ENCODE results near the gene IRF2BPL.

Gene IRF2BPL

DNA sequence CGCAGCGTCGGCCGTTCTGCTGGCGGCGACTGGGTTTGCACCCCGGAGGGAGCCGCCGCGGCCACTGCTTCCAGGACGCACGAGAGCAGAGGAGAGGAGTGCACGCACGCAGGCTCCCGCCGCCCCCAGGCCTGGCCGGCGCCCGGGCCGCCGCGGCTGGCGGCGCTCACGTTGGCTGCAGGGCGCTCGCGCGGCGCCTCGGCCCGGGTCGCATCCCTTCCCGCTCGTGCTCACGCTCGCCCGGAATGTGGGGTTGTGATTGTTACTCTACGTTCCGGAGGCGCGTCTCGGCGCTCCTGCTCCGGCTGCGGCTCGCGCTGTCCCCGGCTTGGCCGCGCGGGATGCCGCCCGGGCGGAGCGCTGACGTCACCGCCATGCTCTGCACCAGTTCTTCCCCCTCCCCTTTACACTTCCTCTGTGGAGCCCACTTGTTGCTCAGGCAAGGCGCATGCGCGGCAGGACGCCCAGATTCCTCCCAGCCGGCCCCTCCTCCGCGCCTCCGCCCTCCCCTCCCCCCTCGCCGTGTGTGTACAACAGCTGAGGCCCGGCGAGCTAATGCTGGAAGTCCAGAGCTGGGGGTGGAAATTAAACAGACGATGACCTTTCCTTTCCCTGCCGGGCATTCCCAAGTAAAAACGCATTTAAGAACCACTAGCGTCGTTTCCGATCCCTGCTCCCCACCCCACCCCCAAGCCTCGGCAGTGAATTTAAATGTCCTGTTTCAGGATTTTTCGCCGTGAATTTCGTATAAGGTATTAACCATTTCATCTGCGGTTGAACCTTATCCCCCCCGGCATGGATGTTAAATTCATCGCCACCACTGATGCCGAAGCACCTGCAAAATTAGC is at the start of gene IRF2BPL:
Gene IRF2BPL (minus strand): TSS at position 325 of the 848 bp plus-strand sequence. CDS start 916 bp downstream, outside the sequence.
- H3K4me3 ChIP-seq (ENCODE audit: low read depth, low read length), result peak within 1 kb of the TSS; percentile 71
- in situ Hi-C loops (cut with HindIII; ENCODE audit: low sequenced_read_pairs), result no loop called here
- TF ChIP-seq CTCF (IDR thresholded peaks at IDR 0.05; ENCODE audit: low read depth, low read length, missing control alignments), result no peak
- peak; percentile 93 for DNase-seq (ENCODE audit: low read depth)

DNA sequence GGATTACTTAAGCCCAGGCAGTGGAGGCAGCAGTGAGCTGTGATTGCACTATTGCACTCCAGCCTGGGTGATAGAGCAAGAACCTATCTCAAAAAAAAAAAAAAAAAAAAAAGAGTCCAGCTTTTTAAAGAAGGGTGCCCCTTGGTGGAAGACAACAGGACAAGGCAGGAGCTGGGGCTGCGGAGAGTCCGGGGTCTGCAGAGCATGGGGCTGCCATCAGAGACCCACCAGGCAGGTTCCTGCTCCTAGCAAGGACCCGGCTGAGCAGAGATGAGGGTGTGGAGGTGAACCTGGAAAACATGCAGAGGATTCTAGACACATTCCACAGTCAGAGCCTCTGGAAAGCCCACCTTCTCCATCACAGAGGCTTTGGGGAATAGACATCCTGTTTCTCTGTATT is 48.5 kb upstream of the IRF2BPL start:
- H3K4me3 ChIP-seq (ENCODE audit: low read depth, low read length), result no peak overlapping the region
- DNase-seq (ENCODE audit: low read depth), result no peak
- in situ Hi-C loops (cut with HindIII; ENCODE audit: low sequenced_read_pairs), result loop anchor here (10.0 kb wide), 1 partner anchor 182 kb away; no protein-coding TSS in a partner anchor
- no peak for TF ChIP-seq CTCF (IDR thresholded peaks at IDR 0.05; ENCODE audit: low read depth, low read length, missing control alignments)

DNA sequence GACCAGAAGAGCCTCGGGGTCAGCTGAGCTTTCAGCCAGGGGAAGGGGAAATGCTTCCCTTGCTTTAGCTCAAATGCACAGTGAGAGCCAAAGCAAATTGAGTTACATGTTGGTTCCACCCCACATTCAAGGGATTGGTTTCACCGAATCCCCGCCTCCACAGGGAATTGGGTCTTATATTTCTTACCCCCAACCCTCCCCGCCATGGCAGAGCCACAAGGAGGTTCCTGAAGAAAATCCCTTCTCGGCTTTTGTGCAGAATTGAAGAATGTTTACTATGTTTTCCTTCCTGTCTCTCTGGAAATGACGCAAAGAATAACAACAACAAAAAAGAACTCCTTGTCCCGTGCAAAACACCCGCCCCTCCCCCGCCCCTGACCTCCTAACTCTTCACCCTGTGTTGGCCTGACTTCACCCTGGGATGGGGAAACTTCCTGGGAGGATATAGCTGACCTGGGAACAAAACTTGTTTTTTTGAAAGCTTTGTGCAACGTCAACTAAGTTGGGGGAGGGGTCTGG is 47.7 kb upstream of the IRF2BPL start:
- TF ChIP-seq CTCF (IDR thresholded peaks at IDR 0.05; ENCODE audit: low read depth, low read length, missing control alignments), result no peak
- in situ Hi-C loops (cut with HindIII; ENCODE audit: low sequenced_read_pairs), result loop anchor here (10.0 kb wide), 1 partner anchor 181 kb away; no protein-coding TSS in a partner anchor
- DNase-seq (ENCODE audit: low read depth), result no peak
- H3K4me3 ChIP-seq (ENCODE audit: low read depth, low read length), result no peak overlapping the region

DNA sequence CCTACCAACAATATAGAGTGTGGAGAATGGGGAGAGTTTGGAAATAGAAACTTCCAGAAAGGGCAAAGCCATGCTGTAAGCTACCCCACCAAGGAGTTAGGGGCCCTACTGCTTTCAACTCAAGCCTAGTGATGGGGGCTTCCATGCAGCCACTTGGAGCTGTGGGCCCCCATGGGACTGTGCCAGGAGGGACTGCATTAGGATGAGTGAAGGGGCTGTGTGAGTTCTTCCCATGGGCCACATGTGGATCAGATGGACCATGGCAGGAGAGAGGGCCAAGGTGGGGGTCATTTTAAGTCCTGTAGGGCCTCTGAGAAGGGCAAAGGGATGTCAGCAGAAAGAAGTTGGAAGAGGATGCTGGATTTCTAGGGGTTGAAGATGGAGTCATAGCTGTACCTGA is 46.5 kb upstream of the IRF2BPL start:
- no peak for TF ChIP-seq CTCF (IDR thresholded peaks at IDR 0.05; ENCODE audit: low read depth, low read length, missing control alignments)
- in situ Hi-C loops (cut with HindIII; ENCODE audit: low sequenced_read_pairs), result loop anchor here (10.0 kb wide), 1 partner anchor 180 kb away; no protein-coding TSS in a partner anchor
- no peak for DNase-seq (ENCODE audit: low read depth)
- no peak overlapping the region for H3K4me3 ChIP-seq (ENCODE audit: low read depth, low read length)

DNA sequence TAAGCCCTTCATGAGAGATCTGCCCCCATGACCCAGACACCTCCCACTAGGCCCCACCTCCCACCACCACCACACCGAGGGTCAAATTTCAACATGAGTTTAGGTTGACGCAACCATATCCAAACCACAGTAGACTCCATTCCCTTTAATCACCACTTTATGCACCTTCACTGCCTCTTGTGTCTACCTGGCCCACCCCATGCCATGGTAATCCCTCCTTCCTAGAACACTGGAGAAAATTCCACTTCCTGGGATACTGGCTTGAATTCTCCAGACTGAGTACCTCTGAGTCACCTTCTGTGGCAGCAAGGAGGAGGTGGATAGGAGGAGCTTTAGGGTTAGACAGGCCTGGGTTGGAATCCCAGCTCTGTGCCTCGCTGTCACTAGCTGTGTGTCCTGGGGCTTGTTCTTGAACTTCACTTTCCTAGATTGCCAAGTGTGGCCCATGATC is 43.5 kb upstream of the IRF2BPL start:
- in situ Hi-C loops (cut with HindIII; ENCODE audit: low sequenced_read_pairs), result loop anchor here (10.0 kb wide), 1 partner anchor 177 kb away; no protein-coding TSS in a partner anchor
- TF ChIP-seq CTCF (IDR thresholded peaks at IDR 0.05; ENCODE audit: low read depth, low read length, missing control alignments), result no peak
- no peak overlapping the region for H3K4me3 ChIP-seq (ENCODE audit: low read depth, low read length)
- no peak for DNase-seq (ENCODE audit: low read depth)

DNA sequence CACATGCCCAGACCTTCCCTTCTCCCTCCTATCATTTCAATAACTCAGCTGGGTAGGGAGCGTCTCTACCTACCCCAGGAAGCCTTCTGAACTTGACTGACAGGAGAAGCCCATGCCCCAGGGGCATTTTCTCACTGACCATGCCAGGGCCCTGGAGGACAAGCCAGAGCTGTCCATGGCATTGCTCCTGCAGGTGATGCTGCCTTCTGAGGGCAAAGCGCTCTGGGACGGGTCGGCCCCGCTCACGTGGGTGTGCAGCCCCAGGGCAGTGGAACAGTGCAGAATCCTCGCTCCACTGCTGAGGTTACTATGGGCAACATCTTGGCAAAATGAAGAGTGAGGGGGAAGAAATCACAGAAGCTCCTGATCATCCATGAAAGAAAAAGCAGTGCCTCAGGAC is 41.0 kb upstream of the IRF2BPL start:
- no peak for DNase-seq (ENCODE audit: low read depth)
- in situ Hi-C loops (cut with HindIII; ENCODE audit: low sequenced_read_pairs), result no loop called here
- no peak for TF ChIP-seq CTCF (IDR thresholded peaks at IDR 0.05; ENCODE audit: low read depth, low read length, missing control alignments)
- no peak overlapping the region for H3K4me3 ChIP-seq (ENCODE audit: low read depth, low read length)

Data from astrocyte of the cerebellum (primary cell).